B cell (primary cell): ENCODE data around the gene ANXA10. TPM values are rescaled to one million over a fixed set of nuclear protein-coding genes. Genes with fewer than 3 reads are reported as not detected.

ENCODE experiments used
- ATAC-seq: fragments of 200-7000 bp; cut with Tn5 transposase; one replicate; pipeline ENCODE4 v1.10.0; 2021; ENCODE audit warnings: low read depth, mild to moderate bottlenecking, moderate number of reproducible peaks, moderate library complexity
- CTCF ChIA-PET: fragments of 350-600 bp; sonication (Branson Sonifier 250); formaldehyde crosslinking; loops from one replicate; lab custom pipeline; 2021; ENCODE audit warnings: antibody characterized with exemption, inconsistent platforms; lab: Charles Lee
- POLR2A ChIA-PET: fragments of 350-600 bp; sonication (Branson Sonifier 250); formaldehyde crosslinking; loops from one replicate; lab custom pipeline; 2021; ENCODE audit warnings: antibody characterized with exemption; lab: Charles Lee
- DNase-seq: peaks from one replicate; pipeline ENCODE4 v3.0.0; 2013
- H2AFZ ChIP-seq: 2 replicates; pipeline ENCODE4 v1.6.1; 2012; ENCODE audit warnings: mild to moderate bottlenecking, low read depth, low read length; ENCODE audit not compliant: insufficient read depth, poor library complexity, severe bottlenecking
- H3K27ac ChIP-seq, 2 donors: 1 replicate in 1 of 2; 2 replicates in 1 of 2; pipeline ENCODE4 v1.5.1; 2012 to 2013; ENCODE audit warnings: low read length in 2 of 2, mild to moderate bottlenecking in 2 of 2, moderate library complexity in 1 of 2
- H3K27me3 ChIP-seq, 4 experiments: fragments of 200-600 bp in 1 of 4; sonication (generic) in 1 of 4; replicated peaks in 1 of 4; 1 replicate in 2 of 4; 2 replicates in 2 of 4; pipeline versions ENCODE4 v1.6.1 to v1.7.0; 2013 to 2016; ENCODE audit warnings: low read length in 3 of 4, mild to moderate bottlenecking in 2 of 4, mixed read lengths in 1 of 4, moderate library complexity in 1 of 4; ENCODE audit not compliant: insufficient read depth in 4 of 4, control insufficient read depth in 3 of 4; ENCODE audit errors: control extremely low read depth in 1 of 4
- H3K36me3 ChIP-seq, 2 experiments: replicated peaks in 1 of 2; 1 replicate in 1 of 2; 2 replicates in 1 of 2; pipeline versions ENCODE4 v1.6.1 to v1.7.1; 2013; ENCODE audit warnings: low read length in 1 of 2; ENCODE audit not compliant: insufficient read depth in 2 of 2, control insufficient read depth in 1 of 2; ENCODE audit errors: control extremely low read depth in 1 of 2, extremely low read depth in 1 of 2
- H3K4me1 ChIP-seq, 2 donors: fragments of 200-600 bp in 1 of 2; sonication (generic) in 1 of 2; 1 replicate in 1 of 2; 2 replicates in 1 of 2; pipeline versions ENCODE4 v1.5.1 to v1.6.1; 2013 to 2017; ENCODE audit warnings: low read length in 2 of 2; ENCODE audit not compliant: control insufficient read depth in 2 of 2, insufficient read depth in 2 of 2
- H3K4me2 ChIP-seq: replicated peaks from 2 replicates; pipeline ENCODE3; 2012; ENCODE audit warnings: mild to moderate bottlenecking, low read depth, low read length; ENCODE audit not compliant: poor library complexity, severe bottlenecking
- H3K4me3 ChIP-seq, 5 experiments: fragments of 200-600 bp in 1 of 5; sonication (generic) in 1 of 5; 1 replicate in 3 of 5; 2 replicates in 2 of 5; pipeline versions ENCODE4 v1.5.1 to v1.7.0; 2011 to 2016; ENCODE audit warnings: low read length in 4 of 5, mild to moderate bottlenecking in 4 of 5, low read depth in 2 of 5, control low read depth in 1 of 5, moderate library complexity in 1 of 5; ENCODE audit not compliant: insufficient read depth in 1 of 5; ENCODE audit errors: control extremely low read depth in 1 of 5, extremely low read depth in 1 of 5
- H3K79me2 ChIP-seq: fragments of 200-600 bp; sonication (generic); one replicate; pipeline ENCODE4 v1.6.0; 2016; ENCODE audit warnings: low read length; ENCODE audit not compliant: control insufficient read depth, insufficient read depth
- H3K9ac ChIP-seq: fragments of 200-600 bp; sonication (generic); 2 replicates; pipeline ENCODE4 v1.6.1; 2017; ENCODE audit warnings: mild to moderate bottlenecking, low read length, moderate library complexity
- H3K9me3 ChIP-seq, 3 donors: one replicate each; pipeline versions ENCODE4 v1.6.1 to v1.7.1; 2013; ENCODE audit warnings: low read length in 2 of 3; ENCODE audit not compliant: control insufficient read depth in 2 of 3, insufficient read depth in 1 of 3; ENCODE audit errors: control extremely low read depth in 1 of 3
- H4K20me1 ChIP-seq: 2 replicates; pipeline ENCODE4 v1.6.0; 2012; ENCODE audit warnings: mild to moderate bottlenecking, low read length; ENCODE audit not compliant: insufficient read depth, control insufficient read depth, poor library complexity, severe bottlenecking
- H3K27ac Mint-ChIP-seq: one replicate; pipeline ENCODE4 v1.8.0; 2021; ENCODE audit warnings: mixed read lengths
- H3K27me3 Mint-ChIP-seq: one replicate; pipeline ENCODE4 v1.8.0; 2021; ENCODE audit warnings: mixed read lengths
- H3K4me1 Mint-ChIP-seq: one replicate; pipeline ENCODE4 v1.8.0; 2021; ENCODE audit warnings: mixed read lengths
- H3K4me3 Mint-ChIP-seq: one replicate; pipeline ENCODE4 v1.8.0; 2021; ENCODE audit warnings: mixed read lengths
- H3K9me3 Mint-ChIP-seq: one replicate; pipeline ENCODE4 v1.8.0; 2022; ENCODE audit warnings: mixed read lengths; ENCODE audit not compliant: insufficient read depth
- EZH2 ChIP-seq: IDR thresholded peaks from 2 replicates; pipeline ENCODE4 v1.6.1; 2012; ENCODE audit warnings: borderline replicate concordance, low read depth, mild to moderate bottlenecking, moderate library complexity, low read length; ENCODE audit not compliant: insufficient read depth, poor library complexity, severe bottlenecking
- WGBS: methylation state at CpG from one replicate; pipeline ENCODE4 v1.1.5; 2013; ENCODE audit warnings: missing lambda C conversion rate; ENCODE audit not compliant: insufficient coverage; 5-methylcytosine and 5-hydroxymethylcytosine counted together
- intact Hi-C: fragments of 100-400 bp; cut with micrococcal nuclease; formaldehyde crosslinking; loops from one replicate; pipeline ENCODE4 v1.10.0; 2022
- polyA plus RNA-seq: library from polyadenylated mRNA; depleted of rRNA; stranded (reverse); fragments of >200 nt; gene quantifications from 2 replicates; pipeline ENCODE4 v1.2.3, GENCODE V29; 2012
- total RNA-seq, 2 donors: library from RNA; stranded (reverse); fragments of 120-200 nt in 1 of 2; gene quantifications; 1 replicate in 1 of 2; 2 replicates in 1 of 2; pipeline versions ENCODE4 v1.2.3 to v1.2.4, GENCODE V29; 2013 to 2022
- TF ChIP-seq, protein P1 (sequence below): fragments of 200-600 bp; IDR thresholded peaks from one replicate; pipeline ENCODE4 v1.8.0; 2022; ENCODE audit warnings: antibody characterized with exemption, mild to moderate bottlenecking

ANXA10 gene
- total and polyA plus RNA-seq, 2 donors (not counting 1 experiment from before 2014, with no cell fraction given): not detected

- Histone ChIP-seq H3K4me2 (no peak overlapping the region), H3K79me2 (no peaks in the 10 kb centered on the region), H4K20me1 (no peaks in the 10 kb centered on the region), H3K27me3 (no peaks in the 10 kb centered on the region), H3K4me1 (no peaks in the 10 kb centered on the region), H3K36me3 (no peaks in the 10 kb centered on the region), H3K4me3 (no peak overlapping the region), H3K9ac (no peak overlapping the region), H2AFZ (no peak overlapping the region), H3K27ac (no peak overlapping the region), H3K9me3 (peaks cover 0 to 24% (median 12%) of the 10 kb centered on the region in 3 donors)
- ChIA-PET POLR2A (no interaction called here), CTCF (no interaction called here)
- DNase-seq (no peak), ATAC-seq (no peak)
- TF ChIP-seq, protein P1, sequence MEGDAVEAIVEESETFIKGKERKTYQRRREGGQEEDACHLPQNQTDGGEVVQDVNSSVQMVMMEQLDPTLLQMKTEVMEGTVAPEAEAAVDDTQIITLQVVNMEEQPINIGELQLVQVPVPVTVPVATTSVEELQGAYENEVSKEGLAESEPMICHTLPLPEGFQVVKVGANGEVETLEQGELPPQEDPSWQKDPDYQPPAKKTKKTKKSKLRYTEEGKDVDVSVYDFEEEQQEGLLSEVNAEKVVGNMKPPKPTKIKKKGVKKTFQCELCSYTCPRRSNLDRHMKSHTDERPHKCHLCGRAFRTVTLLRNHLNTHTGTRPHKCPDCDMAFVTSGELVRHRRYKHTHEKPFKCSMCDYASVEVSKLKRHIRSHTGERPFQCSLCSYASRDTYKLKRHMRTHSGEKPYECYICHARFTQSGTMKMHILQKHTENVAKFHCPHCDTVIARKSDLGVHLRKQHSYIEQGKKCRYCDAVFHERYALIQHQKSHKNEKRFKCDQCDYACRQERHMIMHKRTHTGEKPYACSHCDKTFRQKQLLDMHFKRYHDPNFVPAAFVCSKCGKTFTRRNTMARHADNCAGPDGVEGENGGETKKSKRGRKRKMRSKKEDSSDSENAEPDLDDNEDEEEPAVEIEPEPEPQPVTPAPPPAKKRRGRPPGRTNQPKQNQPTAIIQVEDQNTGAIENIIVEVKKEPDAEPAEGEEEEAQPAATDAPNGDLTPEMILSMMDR: no peak
- TF ChIP-seq EZH2: no peak
- H3K27me3 Mint-ChIP-seq: no peaks in the 10 kb centered on the region
- H3K9me3 Mint-ChIP-seq: peaks cover 14% of the 10 kb centered on the region
- H3K27ac Mint-ChIP-seq: no peak overlapping the region
- intact Hi-C loops: no loop called here
- no peaks in the 10 kb centered on the region for H3K4me1 Mint-ChIP-seq
- H3K4me3 Mint-ChIP-seq: no peak overlapping the region
- WGBS: 25% methylated on average over 1 of the region's 4 CpGs
Observed at GRCh38 chr4:168199260-168199957, 107.1 kb downstream of the ANXA10 start.

- Mint-ChIP-seq H3K4me3 (no peak overlapping the region), H3K27ac (no peak overlapping the region), H3K27me3 (no peaks in the 10 kb centered on the region), H3K9me3 (peaks cover 17% of the 10 kb centered on the region), H3K4me1 (no peaks in the 10 kb centered on the region)
- CTCF ChIA-PET: interaction anchor here (0.5 kb wide), 1 partner anchor 11 kb away, joined by 3 read pairs; no protein-coding TSS in a partner anchor
- H3K79me2 ChIP-seq: no peaks in the 10 kb centered on the region
- POLR2A ChIA-PET: no interaction called here
- no peak overlapping the region for H2AFZ ChIP-seq
- TF ChIP-seq EZH2: no peak
- TF ChIP-seq, protein P1: no peak
- H3K4me3 ChIP-seq: no peak overlapping the region
- no CpG with 5 or more reads among the region's 3 CpGs for WGBS
- H3K36me3 ChIP-seq: no peaks in the 10 kb centered on the region
- DNase-seq: no peak
- no peak overlapping the region for H3K27ac ChIP-seq
- H3K9me3 ChIP-seq: peaks cover 0 to 25% (median 12%) of the 10 kb centered on the region in 3 donors
- intact Hi-C loops: no loop called here
- H3K4me1 ChIP-seq: no peaks in the 10 kb centered on the region
- no peak overlapping the region for H3K4me2 ChIP-seq
- no peaks in the 10 kb centered on the region for H3K27me3 ChIP-seq
- ATAC-seq: no peak
- H4K20me1 ChIP-seq: no peaks in the 10 kb centered on the region
- H3K9ac ChIP-seq: no peak overlapping the region
Observed at GRCh38 chr4:168200685-168201084, 108.3 kb downstream of the ANXA10 start.
